Left renal pelvis (tissue), 4 donors: ENCODE measurements around the gene COBLL1. TPM values are rescaled to one million over a fixed set of nuclear protein-coding genes. Genes with fewer than 3 reads are reported as not detected.

Source experiments
- DNase-seq, 4 donors: peaks; one replicate each; pipeline ENCODE4 v3.0.0-alpha.2; 2013; ENCODE audit warnings: low read depth in 4 of 4, low spot score in 3 of 4
- polyA plus RNA-seq, 4 donors: library from polyadenylated mRNA; unstranded; fragments of 120-200 nt; gene quantifications; one replicate each; pipeline ENCODE4 v1.2.1, GENCODE V29; 2013; ENCODE audit not compliant: insufficient read length in 4 of 4

COBLL1 gene
- polyA plus RNA-seq, 4 donors: 9.3 to 158 (median 132) TPM

DNA sequence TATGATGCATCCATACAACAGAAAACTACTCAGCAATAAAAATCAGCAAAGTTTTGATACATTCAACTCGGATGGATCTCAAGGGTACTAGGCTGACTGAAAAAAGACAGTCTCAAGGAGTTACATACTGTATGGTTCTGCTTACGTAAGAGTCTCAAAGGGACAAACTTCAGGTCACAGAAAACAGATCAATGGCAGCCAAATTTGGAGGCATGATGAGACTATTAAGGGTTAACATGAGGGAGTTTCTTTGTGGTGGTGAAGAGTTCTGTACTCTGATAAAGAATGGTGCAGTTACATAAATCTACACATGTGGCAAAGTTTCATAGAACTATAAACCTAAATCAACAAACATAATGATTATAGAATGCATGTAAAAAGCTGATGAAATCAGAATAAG lies 81.4 kb downstream of the COBLL1 start:
- no peak for DNase-seq

DNA sequence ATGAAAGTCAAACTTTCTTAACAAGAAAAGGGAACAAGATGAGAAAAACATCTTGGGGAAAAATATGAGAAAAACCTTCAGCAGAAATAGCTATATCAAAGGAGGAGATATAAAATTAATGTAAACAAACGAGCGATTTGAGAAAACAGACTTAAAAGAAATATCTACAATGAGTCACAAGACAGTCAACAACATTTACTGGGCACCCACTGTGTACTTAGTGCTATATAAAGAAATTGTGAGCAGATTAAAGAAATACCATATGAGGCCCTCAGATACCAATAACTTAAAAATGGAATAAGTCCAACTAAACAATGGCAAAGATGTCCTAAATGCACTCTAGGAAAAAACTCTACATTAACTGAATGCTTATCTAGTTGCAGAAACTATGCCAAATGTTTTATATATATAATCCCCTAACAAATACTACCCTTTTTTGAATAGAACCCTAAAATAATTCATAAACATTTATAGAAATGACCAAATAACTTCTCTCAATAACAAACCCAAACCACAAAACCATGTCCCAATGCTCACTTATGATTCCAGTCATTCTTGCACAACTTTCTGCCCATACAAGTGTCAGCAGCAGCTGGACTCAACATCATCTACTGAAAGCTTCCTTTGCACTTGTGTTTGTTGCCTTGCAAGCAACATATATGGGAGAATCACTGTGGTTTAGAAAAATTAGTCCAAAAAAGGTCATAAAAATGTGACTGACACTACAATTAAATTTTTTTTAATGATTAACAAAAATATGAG lies 83.5 kb downstream of the COBLL1 start:
- DNase-seq: no peak

DNA sequence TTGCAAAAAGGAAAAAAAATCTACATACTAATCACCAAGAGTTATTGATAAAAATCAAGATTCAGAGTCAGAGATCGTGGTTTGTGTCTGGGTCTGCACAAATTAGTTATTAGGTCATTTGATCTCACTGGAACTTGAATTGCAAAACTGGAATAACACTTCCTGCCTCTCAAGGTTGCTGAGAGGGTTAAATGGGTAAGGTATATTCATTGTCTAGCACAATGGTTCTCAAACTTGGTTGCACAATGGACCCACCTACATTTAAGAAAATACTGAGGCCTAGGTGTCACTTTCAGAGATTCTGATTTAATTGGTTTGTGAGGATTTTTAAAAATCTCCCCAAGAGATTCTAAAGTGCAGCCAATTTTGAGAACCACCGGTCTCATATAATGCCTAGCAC lies 84.8 kb downstream of the COBLL1 start:
- no peak for DNase-seq

DNA sequence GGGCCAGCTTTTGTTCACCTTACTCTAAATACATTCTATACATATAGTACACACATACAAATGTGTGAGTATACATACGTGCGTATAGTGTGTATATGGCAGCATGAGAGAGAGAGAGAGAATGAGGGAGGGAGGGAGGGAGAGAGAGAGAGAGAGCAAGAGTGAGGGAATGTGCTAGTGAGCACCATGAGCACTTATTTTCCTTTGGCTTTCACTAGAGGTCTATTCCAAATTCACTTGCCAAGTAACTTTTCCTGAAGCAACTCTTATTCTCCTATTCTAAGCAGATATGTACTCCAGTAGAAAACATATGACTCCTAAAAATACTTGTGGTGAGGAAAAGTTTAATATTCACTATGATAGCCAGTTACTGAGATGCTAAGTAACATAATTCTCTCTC lies 85.7 kb downstream of the COBLL1 start:
- no peak for DNase-seq

DNA sequence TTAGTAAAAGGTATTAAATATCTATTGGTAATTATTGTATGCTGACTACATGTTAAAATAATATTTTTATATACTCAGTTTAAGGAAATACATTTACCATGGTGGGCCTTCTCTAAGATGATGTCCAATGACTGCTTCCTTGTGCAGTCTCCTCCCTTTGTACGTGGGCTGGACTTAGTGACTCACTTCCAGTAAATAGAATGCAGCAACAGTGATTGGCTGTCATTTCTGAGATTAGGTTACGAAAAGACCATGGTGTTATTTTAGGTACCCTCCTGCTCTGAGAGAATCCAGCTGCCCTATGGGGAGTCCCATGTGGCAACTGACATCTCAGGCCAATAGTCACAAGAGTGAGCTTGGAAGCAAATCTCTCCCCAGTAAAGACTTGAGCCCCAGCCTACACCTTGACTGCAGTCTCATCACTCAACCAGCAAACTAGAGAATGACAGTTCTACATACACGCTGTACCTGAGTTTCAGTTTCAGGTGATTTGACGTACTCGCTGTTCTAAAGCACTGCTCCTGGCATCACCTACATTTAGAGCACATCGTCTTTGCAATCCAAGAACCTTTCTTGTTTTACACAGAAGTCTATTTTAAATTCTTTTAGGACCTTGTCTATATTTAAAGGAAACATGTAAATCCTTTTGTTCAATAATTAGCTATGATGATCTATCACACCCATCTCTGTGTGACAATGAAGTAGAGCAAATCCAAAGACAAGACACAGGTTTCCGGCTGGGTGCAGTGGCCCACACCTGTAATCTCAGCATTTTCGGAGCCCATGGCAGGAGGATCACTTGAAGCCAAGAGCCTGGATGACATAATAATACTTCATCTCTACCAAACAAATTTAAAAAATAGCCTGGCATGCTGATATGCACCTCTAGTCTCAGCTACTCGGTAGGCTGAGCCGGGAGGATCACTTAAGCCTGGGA lies 87.2 kb downstream of the COBLL1 start:
- no peak for DNase-seq

DNA sequence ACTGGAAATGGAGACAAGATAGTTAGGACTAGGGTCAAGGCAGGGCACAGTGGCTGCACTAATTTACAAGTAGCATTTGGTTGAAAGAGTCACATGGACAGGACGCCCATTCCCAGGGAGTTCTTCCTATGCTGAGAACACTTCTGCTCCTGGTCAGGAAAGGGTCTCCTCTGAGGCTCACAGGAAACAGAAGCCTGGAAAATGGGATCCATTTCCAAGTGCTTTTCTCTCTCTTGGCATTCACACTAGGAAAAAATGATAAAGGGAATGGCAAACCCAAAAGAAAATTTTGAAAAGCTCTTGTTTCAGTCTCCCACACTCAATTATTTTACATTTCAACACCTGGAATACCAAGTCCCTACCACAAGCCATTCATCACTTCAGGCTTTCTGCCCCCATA lies 88.7 kb downstream of the COBLL1 start:
- DNase-seq: no peak

DNA sequence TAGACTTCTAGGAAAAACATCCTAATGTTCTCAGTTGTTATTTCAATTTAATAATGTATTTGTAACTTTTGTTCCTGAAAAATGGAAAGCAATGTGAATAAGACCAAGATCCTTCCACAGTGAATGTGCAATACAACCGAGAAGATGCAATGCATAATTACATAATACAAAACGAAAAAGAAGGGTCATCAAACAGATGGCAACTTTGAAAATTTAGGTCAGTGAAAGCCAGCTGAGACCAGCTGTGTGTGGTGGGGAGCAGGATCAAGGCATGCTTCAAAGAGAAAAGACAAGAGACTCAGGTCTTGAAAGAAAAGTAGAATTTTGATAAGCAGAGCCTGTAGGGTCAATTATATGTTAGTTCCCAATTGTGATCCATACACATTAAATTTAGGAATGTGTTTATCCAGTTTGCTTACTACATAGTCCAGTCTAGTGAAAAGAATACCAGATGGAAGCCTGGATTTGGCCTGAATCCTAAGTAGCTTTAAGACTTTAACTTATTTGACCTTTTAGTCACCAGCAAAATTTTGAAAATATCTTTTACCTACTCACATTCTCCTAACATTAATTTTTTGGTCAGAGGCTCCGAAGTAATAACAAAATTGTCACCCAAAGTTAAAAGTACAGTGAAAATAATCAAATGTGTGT lies 93.7 kb downstream of the COBLL1 start:
- no peak for DNase-seq

DNA sequence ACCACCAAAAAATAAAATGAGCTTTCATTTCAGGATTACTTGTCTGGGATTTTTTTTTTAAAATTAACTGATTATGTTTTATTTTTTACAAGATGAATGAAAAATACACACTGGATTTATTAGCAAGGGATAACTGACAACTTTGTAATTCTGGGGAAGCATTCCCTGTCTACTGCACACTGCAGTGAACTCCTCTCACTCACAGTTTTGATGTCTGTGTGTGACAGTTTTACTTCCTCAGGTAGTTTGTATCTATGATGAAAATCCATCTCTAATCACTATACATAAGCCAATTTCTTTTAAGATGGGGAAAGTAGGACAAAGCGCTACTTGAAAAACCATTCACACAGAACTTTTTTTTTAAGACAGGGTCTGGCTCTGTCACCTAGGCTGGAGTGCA lies 94.5 kb downstream of the COBLL1 start:
- no peak for DNase-seq

DNA sequence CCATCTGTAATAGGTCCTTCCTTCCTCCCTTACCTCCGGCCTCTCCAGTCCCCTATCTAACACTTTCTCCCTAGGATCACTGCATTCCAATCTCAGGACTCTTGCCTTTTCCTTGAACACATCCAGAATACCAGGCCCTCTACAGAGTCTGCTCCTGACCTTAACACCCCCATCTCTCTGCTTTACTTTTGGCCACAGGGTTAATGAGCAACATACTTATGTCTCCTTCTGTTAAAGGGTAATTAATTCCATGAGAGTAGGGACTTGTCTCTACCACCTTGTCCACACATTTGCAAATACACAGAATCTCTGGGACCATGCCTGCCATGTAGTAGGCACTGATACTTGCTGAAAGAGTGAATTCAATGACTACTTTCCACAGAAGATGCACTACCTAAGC lies 94.9 kb downstream of the COBLL1 start:
- no peak for DNase-seq

DNA sequence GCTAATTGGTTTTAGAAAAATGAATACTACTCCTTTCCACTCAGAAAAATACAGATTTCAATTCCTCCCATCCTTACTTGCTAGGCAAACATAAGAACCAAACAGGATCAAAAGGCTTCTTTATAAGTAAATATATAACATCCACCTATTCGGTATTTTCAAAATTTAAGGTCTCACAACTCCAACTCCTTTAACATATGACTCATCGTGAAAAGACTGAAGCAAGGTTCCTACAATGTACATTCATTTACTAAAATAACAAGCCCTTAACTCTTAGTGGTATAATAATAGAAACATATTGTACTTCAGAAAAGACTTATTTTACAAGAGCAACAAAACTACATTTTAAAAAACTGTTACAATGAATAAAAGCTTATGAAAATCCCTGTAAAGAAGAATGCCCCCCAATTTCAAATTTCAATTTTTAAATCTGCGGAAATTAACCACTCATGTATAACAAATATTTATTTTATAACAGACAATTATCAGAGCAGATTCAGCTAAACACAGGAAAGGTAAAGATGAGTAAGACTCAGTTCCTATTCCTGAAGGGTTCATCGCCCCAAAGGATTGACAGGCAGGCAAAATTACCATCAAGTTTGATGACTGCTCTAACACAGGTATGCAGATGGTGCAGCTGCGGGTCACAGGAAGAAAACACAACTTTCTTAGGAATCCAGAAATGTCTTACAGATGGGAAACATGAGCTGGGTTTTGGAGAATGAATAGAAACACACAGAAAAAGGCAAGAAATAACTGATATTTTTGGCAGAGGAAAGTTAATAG lies 96.4 kb downstream of the COBLL1 start:
- DNase-seq: no peak

DNA sequence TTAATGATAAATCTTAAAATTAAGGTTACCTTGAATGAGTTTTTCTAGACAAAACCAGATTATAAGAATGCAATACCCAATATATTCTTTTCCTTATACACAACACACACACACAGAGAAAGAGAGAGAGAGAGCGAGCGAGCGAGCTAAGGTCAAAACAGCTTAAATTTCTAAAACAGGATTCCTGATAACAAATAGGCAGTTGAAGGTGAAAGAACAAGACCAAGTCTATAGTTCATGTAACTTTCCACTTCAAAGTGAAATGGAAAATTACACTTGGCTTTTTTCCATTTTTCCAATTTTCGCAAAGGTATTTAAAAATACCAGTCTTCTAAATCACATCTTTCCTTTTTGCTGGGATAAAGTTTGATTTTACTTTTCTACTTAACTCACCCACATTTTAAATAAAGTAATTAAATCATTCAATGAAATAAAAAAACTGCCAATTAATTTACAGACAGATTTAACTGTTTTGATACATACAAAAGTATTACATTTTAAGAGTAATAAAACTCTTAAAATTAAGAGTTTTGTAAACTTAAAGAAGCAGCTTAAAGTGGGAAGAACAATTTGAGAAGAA lies 98.8 kb downstream of the COBLL1 start:
- DNase-seq: no peak

DNA sequence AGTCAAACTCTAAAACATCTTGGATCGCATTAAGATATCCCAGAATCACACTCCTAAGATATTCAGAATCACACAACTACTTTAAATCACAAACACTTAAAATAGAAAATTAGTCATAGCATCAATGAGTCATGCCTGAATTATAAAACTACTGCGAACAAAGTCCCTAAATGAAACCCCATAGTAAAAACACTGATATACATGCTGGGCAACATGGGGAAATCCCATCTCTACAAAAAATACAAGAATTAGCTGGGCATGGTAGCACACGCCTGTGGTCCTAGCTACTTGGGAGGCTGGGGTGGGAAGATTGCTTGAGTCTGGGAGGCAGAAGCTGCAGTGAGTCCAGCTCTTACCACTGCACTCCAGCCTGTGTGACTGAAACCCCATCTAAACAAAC lies 101.7 kb downstream of the COBLL1 start:
- DNase-seq: no peak

DNA sequence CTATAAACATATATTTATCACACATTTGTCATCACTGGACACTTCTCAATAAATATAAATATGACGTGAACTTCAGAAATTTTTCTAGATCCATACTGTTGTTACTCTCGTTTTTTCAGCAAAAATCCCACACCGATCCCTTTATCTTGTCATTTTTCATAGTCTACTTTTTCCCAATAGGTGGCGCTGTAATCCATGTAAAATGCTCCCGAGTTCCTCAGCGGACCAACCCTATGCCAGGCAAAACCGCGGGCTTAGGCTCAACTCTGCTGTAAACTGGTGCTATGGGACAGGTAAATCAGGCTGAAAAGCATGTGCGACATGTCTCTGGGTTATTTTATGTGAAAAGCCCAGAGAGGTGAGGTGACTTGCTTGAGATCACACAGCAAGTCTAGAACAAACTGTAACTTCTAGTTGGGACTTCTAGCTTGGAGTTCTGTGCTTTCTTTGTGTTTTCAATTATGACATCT lies 104.0 kb downstream of the COBLL1 start:
- peak; percentile 41 to 53 (median 45) for DNase-seq

DNA sequence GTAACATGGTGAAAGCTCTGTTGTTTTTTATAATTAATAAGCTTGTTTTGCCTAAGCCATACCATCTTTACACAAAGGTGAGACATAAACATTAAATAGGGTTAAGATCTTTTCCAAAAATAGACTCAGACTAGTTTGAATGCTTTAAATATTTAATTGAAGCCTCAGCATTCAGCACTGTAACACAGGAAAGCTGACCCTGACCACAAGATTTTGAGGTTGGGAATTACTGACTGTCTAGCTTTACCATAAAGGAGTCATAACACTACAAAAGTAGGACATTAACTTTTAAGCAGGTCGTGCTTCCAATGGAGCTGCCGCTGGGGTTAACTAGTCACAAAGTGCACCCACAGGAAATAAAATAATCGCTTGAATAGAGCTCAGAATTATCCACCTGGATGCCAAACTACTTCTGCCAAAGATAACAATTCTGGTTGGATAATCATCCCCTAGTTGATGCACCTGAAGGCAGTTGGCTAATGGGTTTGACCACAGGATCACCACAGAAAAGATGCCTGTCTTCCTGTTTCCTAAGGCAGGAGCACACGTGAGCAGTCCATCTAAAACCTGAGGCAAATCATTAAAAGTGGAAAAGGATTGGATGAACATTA lies 106.2 kb downstream of the COBLL1 start:
- DNase-seq: no peak

DNA sequence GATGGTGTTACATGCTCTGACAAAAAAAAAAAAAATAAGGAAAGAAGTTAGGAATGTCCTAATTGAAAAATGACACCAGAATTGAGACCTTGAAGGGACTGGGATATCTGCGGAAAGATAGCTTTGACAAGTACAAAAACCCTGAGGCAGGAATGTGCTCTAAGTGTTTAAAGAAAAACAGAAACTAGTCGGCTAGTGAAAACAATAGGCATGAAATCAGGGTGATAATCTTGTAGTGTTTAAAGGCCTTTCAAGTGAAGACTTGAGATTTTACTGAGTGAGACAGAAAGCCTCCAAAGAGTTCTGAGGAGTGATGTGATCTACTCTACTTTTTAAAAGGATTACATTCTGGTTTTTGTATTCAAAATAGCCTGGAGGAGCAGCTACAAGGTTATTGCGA lies 107.4 kb downstream of the COBLL1 start:
- no peak for DNase-seq

DNA sequence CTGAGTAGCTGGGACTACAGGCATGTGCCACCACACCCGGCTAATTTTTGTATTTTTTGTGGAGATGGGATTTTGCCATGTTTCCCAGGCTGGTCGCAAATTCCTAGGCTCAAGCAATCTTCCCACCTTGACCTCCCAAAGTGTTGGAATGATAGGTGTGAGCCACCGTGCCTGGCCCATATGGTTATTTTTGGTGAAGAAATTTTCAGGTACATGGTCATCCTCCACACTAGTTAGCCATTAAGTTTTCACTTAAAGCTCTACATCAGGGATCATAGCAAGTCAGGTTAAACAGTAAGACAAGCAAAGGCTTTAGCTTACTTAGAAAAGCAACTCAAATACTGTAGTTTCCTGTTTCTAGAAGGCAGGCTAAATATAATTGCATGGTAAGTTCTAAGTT lies 116.1 kb downstream of the COBLL1 start:
- DNase-seq: no peak

DNA sequence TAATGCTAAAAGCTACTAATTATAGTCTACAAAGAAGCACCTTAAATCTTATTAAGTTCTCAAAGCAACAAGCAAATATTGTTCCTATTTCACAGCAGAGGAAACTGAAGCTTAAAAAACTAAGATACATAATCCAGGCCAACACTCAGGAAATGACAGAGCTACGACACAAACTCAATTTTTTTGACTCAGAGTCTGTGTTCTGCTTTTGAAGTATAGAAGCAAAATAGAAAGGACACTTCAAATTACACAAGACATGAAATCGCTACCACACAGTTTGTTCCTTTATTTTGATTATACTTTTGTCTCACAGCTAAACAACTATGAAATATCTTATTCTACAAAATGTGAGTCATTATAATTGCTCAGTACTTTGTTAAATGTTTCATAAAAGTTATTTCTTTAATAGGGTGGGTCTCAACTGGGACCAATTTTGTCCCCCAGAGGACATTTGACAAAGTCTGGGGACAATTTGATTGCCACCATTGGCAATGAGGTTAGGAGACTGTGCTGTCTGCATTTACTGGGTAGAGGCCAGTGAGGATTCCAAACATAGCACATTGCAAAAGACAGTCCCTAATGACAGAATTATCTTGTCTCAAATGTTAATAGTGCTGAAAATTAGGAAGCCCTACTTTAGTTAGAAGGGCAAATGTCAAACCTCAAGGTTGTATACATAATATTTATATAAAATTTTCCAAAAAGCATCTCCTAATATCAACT lies 118.8 kb downstream of the COBLL1 start:
- no peak for DNase-seq

DNA sequence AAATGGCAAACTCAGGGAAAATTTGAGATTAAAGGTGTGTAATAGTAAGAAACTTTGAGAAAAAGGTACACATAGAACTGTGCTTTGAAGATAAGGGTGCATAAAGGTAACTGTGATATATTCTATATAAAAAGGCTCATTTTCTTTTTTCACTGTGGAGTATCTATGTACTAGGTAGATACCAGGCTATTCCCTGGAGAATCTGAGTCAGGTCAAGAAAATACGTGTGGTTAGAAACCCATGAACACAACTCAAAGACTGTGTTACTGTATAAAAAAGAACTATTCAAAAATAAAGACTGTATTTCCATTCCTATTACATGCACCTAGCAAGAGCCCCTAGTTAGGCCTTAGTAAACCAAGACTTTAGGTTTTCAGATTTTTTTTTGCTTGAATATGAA lies 120.2 kb downstream of the COBLL1 start:
- no peak for DNase-seq
